Measurements from ENCODE around the gene AP1M1.
"Not testable (repeated sequence)": the region's sequence is repeated elsewhere in the genome, so short reads cannot be mapped to it uniquely, and the experiment has no call there.

AP1M1 gene

DNA sequence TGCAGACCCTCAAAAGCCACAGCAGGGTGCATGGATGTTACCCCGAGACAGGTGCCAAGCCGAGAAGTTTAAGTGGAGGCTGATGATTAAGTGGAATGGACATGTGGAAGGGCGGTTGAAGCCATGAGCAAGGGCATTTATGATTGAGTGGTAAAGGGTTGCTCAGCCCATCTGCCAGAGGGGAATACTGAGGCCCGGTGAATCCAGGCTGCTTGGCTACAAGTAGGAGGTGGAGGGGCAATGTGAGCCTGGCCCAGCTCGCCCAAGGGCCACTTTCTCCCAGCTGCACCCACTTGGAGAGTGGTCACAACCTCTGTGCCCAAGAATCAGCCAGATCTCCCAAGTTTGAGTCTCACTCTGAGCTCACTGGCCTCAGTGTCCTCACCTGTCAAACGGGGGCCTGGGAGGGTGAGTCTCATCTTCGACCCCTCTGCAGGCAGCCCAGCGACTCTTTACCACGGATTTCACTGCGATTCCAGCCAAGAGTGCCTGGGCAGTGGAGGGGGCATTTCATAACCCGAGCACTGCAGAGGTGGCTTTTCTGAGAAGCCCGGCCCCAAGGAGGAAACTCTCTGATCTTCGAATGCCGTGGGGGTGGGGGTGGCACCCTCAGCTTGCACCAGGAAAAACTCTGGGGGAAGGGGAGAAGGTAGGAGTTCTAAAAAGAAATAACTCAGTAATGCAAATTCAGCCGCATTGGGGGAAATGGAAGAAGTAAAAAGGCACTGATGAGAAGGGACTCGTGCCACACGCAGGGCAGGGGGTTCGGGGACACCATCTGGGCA is 64.1 kb downstream of the AP1M1 start:
- DNase-seq: no peak

DNA sequence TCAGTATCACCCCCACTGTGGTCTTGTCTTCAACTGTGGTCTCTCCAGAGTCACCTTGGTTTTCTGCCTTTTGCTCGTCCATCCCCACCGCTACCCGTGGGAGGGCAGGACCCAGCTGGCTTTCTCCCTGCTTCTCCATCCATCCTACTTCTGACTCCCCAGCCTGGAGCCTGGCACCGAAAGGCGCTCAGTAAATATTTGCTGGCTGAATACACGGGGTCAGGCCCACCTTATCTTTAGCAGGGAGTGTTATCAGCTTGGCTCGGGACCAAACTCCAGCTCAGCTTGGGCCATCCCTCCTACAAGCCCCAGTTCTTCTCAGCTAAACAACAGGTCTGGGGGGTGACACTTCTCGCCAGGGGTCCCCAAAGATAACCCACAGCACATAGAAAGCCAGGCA is 64.9 kb downstream of the AP1M1 start:
- DNase-seq: no peak

DNA sequence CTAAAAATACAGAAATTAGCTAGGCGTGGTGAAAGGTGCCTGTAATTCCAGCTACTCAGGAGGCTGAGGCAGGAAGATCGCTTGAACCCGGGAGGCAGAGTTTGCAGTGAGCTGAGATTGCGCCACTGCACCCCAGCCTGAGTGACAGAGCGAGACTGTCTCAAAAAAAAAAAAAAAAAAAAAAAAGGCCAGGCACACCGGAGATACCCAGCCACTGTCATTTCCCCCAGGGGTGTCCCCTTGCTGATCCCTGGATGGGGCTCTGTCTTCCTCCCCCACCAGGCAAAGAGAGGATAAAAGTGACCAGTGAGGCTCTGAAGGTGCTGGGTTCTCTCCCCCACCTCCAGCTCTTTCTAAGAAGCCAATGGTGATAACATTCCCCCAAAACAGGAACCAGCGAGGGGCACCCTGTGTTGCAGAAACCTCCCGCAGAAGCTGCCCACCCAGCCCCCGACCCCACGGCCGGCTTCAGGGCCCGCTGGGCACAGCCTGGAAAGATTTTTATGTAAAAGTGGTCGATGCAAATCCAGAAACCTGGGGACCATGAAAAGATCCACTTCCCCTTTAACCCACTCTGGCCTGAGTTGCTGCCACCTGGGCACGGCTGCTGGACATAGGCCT is 65.5 kb downstream of the AP1M1 start:
- DNase-seq: no peak

DNA sequence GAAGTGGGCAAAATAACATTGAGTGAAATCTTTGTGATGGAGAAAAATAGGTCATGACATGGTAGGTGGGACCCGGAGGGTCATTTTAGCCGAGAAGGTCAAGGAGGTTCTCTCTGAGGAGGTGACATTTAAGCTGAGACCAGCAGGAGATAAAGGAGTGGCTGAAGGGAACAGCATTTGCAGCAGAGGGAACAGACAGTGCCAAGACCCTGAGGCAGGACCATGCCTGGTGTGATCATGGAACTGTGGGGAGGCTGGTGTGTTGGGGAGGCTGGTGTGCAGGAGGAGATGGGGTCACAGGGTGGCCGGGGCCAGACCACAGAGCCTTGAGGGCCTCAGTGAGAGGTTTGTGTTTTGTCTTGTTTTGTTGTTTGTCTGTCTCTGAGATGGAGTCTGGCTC is 67.5 kb downstream of the AP1M1 start:
- DNase-seq: no peak

- DNase-seq: no peak
These were observed 68.3 kb downstream of the AP1M1 start for GRCh38 chr19:16265890-16266585.

DNA sequence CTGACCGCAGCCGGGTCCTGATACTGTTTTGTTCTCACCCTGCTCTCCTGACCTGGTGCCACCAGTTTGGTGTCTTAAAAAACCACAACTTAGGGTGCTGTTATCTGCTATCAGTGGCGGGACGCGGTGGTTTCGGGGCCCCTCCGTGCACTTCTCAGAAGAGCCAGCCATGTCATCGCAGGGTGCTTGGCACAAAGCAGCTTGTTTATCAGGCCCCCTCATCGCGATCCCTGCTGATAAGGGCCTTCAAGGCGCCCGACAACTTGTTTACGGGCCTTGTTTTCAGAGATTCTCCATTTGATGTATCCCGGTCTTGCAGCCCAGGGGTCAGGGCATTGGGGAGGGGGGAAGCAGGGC is 68.9 kb downstream of the AP1M1 start:
- no peak for DNase-seq

DNA sequence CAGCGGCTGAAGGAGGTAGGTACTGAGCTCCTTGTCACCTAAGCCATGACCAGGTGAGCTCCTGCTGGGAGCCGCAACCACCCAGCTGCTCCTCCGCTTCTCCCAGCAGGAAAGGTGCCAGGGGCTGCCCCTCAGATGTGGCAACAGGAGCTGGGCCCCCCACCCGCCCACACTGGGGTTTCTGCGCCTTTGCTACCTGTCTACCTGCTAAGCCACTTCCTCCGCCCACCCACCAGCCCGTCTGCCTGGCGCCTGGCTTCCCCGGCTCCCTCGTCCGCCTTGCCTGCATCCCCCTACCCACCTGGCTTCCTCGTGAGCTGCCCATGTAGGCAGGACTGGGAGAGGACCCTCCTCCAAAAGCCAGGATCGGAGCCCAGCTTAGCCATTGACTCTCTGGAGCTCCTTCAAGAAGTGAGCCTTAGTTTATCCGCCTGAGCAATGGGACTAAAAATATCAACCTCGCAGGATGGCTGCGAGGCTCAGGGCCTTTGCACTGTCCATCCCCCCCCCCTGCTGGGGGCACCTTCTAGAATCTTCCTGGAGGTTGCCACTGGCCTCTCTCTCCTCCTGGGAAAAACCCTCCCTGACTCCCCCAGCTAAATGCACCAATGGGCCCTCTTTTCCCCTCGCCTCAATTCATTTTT is 71.1 kb downstream of the AP1M1 start:
- no peak for DNase-seq

- peak in 45 of 58 donors; percentile 8 to 70 (median 27) for DNase-seq
These were observed 75.2 kb downstream of the AP1M1 start for GRCh38 chr19:16272945-16273344.

DNA sequence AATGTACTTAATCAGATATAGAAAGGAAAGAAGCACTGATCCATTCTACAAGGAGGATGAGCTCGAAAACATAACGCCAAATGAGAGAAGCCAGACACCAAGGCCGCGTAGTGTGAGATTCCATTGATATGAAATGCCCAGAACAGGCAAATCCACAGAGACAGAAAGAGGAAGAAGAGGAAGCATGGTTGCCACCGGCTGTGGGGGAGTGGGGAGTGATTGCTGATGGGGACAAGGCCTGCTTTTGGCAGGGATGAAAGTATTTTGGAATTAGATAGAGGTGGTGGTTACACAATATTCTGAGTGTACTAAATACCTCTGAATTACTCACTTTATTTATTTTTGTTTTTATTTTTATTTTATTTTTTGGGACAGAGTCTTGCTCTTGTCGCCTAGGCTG is 76.7 kb downstream of the AP1M1 start:
- DNase-seq: no peak

GRCh38 chr19:16280306-16280705 is 82.6 kb downstream of the AP1M1 start:
- DNase-seq: no peak

DNA sequence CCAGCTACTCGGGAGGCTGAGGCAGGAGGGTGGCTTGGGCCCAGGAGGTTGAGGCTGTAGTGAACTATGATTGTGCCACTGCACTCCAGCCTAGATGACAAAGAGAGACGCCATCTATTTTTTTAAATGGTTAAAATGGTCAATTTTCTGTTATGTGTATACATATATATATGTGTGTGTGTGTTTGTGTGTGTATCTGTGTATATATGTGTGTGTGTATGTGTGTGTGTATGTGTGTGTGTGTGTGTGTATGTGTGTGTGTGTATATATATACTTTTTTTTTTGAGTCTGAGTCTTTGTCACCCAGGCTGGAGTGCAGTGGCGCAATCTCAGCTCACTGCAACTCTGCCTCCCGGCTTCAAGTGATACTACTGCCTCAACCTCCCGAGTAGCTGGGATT is 84.0 kb downstream of the AP1M1 start:
- no peak for DNase-seq

DNA sequence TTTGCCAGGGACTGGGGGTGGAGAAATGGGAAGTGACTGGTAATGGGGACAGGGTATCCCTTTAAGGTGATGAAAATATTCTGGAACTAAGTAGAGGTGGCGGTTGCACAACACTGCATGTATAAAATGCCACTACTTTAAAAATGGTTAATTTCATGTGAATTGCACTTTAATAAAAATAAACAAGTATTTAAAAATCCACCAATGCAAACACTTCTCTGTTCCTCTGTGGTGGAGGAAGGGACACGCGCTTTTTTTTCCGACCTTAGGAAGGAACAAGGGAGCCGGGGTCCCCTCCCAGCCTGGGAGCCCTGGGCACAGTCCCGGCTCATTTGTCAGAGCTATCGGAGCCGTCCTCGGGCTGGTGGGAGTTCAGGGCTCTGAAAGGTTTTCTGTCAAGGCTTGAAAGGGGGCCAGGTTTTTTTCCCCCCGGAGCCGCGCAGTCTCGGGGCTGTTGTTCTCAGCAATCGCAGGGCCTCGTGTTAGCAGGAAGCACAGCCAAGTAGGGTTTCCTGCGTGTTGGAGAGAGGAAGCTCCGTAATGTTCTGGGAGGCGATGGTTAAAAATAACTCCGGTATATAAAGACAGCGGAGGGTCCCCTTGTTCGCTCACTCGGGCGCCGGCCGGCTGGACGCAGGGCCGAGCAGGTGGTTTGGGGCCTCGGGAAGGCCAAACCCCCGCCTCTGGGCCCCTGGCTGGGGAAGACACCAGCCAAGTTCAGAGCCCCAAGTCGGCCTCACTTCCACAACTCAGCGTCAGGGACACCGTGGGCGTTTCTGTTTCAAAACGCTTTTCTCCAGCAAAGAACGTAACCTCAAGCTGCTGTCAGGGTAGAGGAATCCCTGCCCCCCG is 85.7 kb downstream of the AP1M1 start:
- peak in 56 of 58 donors; percentile 9 to 82 (median 60) for DNase-seq

- DNase-seq: no peak
These were observed 86.8 kb downstream of the AP1M1 start for GRCh38 chr19:16284505-16284904.

DNA sequence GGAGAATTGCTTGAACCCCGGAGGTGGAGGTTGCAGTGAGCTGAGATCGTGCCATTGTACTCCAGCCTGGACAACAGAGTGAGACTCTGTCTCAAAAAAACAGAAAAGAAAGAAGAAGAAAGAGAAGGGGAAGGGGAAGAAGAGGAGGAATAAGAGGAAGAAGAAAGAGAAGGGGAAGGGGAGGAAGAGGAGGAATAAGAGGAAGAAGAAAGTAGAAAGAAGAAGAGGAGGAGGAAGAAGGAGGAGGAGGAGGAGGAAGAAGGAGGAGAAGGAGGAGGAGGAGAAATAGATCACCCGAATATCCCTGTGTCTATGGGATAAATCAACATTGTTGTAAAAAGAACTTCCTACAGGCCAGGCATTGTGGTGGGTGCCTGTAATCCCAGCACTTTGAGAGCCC is 87.4 kb downstream of the AP1M1 start:
- DNase-seq: not testable (repeated sequence)

GRCh38 chr19:16285769-16286498 is 88.2 kb downstream of the AP1M1 start:
- peak in 51 of 58 donors; percentile 4 to 74 (median 36) for DNase-seq

- no peak for DNase-seq
These were observed 90.8 kb downstream of the AP1M1 start for GRCh38 chr19:16288544-16288943.

- no peak for DNase-seq
These were observed 91.9 kb downstream of the AP1M1 start for GRCh38 chr19:16289594-16289993.

DNA sequence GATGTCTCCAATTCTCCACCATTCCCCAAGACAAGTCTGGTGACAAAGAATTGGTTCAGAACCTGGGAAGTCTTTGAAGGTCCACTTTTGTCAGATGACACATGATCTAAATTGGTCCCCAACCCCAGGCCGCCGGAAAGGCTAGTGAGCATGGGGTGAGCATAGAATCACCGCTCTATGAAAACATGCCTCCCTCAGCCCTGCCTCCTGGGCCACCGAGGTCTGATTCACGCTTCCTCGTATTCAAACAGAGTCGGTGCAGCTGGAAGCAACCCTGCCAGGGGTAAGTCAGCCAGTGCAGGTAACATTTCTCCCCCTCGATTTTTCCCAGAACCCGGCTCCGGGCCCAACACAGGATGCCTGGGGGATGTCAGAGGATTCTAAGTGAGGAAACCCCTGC is 93.0 kb downstream of the AP1M1 start:
- no peak for DNase-seq

DNA sequence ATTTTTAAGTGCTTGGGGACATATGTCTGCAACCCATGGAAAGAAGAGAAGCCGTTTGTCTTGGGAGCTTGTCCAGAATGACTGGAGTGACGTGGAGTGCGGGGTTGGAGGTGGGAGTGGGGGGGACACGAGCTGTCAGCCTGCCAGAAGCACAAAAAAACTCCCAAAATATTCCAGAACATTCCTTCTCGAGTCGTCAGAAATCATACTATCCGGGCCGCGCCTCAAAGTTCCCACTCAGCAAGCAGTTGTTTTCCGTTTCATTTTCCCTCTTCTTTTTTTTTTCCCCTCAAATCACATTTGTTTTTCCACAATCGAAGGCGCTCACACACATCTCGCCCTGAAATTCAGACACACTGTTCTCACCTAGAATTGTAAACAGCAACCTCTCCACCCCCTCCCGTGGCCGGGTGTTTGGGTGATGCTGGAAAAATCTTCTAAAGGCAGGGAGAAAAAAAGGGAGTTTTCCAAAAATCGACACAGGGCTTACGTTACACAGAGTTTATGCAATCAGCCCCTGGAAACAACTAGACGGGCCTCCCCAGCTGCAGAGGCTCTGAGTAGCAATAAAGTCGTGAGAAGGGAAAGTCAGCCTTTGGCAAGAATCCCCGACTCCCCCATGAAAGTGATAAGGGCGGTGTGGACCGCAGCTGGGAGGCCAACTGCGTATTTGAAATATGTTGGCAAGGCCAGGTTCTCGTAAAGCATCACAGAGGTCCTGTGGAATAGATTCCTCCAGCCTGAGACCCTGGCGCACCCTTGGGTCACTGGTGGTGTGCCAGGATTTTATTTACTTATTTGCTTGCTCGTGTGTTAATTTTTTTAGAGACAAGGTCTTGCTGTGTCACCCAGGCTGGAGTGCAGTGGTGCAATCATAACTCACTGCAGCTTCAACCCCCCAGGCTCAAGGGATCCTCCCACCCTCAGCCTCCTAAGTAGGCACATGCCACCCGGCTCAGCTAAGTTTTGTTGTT is 95.7 kb downstream of the AP1M1 start:
- no peak for DNase-seq
